Loucy (cell line): ENCODE results near the gene SLC19A1.

ENCODE experiments used
- EZH2phosphoT487 ChIP-seq: fragments of 200-600 bp; IDR thresholded peaks from 2 replicates; pipeline ENCODE4 v1.6.1; 2018; ENCODE audit warnings: antibody characterized with exemption, mild to moderate bottlenecking, moderate library complexity, borderline replicate concordance
- TF ChIP-seq, protein P1 (sequence below): fragments of 200-600 bp; sonication (generic); conservative IDR thresholded peaks from 2 replicates; pipeline ENCODE4 v1.5.1; 2014; ENCODE audit warnings: mild to moderate bottlenecking, antibody characterized with exemption, low read length

DNA sequence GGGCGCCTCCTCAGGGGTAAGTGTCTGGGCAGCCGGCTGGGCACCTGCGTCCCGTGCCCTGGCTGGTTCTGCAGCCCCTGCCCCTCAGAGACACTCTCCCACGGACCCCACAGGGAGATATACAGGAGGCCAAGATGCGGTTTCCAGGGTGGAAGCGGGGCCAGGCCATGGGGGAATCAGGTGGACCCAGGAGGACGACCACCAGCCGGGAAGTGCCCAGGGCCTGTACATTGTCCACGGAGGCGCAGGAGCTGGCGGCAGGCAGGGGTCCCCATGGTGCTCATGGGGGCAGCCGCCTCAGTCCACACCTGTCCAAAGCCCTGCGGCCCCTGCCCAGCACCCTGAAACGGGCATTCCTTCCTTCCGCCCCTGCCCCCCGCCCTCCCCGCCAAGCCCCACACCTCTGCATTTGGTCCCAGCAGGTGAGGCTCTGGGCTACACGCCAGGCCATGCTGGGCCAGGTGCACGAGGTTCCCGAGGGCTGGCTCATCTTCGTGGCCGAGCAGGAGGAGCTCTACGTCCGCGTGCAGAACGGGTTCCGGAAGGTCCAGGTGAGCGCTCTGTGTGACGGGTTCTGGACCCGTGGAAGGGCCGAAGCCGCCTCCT lies 36.7 kb downstream of the SLC19A1 start:
- TF ChIP-seq, protein P1, sequence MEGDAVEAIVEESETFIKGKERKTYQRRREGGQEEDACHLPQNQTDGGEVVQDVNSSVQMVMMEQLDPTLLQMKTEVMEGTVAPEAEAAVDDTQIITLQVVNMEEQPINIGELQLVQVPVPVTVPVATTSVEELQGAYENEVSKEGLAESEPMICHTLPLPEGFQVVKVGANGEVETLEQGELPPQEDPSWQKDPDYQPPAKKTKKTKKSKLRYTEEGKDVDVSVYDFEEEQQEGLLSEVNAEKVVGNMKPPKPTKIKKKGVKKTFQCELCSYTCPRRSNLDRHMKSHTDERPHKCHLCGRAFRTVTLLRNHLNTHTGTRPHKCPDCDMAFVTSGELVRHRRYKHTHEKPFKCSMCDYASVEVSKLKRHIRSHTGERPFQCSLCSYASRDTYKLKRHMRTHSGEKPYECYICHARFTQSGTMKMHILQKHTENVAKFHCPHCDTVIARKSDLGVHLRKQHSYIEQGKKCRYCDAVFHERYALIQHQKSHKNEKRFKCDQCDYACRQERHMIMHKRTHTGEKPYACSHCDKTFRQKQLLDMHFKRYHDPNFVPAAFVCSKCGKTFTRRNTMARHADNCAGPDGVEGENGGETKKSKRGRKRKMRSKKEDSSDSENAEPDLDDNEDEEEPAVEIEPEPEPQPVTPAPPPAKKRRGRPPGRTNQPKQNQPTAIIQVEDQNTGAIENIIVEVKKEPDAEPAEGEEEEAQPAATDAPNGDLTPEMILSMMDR = no peak
- TF ChIP-seq EZH2phosphoT487 = no peak
